DND-41 (cell line): ENCODE measurements around the gene OGDHL.

Source experiments
- EZH2 ChIP-seq: IDR thresholded peaks from 3 replicates; pipeline ENCODE4 v1.6.1; 2012; ENCODE audit warnings: borderline replicate concordance, low read depth, mild to moderate bottlenecking, moderate library complexity, low read length, inconsistent platforms; ENCODE audit not compliant: severe bottlenecking
- TF ChIP-seq, protein P1 (sequence below): IDR thresholded peaks from 2 replicates; pipeline ENCODE4 v1.5.1; 2012; ENCODE audit warnings: borderline replicate concordance, low read length, moderate library complexity, mild to moderate bottlenecking; ENCODE audit not compliant: poor library complexity, severe bottlenecking; ENCODE audit errors: extremely low read depth

DNA sequence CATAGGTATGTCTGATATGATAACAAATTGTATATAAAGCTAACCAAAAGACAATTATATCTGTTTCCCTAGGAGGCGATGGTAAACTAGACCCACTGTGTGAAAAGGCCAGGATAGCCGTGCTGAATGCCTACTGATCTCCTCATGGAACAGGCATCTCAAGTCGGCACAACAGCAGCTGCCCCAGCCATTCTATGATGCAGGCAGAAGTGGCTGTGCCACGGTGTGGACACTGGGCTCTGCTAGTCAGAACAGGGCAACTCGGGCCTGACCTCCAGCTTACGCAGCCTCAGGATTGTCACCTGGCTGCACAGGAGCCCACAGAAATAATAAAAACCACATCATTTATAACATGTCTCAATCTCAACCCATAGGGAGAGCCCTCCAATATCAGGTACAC is 67.7 kb downstream of the OGDHL start:
- TF ChIP-seq, protein P1, sequence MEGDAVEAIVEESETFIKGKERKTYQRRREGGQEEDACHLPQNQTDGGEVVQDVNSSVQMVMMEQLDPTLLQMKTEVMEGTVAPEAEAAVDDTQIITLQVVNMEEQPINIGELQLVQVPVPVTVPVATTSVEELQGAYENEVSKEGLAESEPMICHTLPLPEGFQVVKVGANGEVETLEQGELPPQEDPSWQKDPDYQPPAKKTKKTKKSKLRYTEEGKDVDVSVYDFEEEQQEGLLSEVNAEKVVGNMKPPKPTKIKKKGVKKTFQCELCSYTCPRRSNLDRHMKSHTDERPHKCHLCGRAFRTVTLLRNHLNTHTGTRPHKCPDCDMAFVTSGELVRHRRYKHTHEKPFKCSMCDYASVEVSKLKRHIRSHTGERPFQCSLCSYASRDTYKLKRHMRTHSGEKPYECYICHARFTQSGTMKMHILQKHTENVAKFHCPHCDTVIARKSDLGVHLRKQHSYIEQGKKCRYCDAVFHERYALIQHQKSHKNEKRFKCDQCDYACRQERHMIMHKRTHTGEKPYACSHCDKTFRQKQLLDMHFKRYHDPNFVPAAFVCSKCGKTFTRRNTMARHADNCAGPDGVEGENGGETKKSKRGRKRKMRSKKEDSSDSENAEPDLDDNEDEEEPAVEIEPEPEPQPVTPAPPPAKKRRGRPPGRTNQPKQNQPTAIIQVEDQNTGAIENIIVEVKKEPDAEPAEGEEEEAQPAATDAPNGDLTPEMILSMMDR, result no peak
- TF ChIP-seq EZH2, result no peak
